Testis (tissue), 3 donors: ENCODE results near the gene CARD10. TPM values are rescaled to one million over a fixed set of nuclear protein-coding genes. Genes with fewer than 3 reads are reported as not detected.

Experiments
- DNase-seq: peaks from one replicate; pipeline ENCODE4 v3.0.0-alpha.2; 2019
- H3K27ac ChIP-seq, 2 donors: fragments of 200-600 bp; sonication (generic); one replicate each; pipeline ENCODE4 v1.5.1; 2019
- H3K27me3 ChIP-seq: fragments of 200-600 bp; sonication (generic); one replicate; pipeline ENCODE4 v1.5.1; 2019
- H3K36me3 ChIP-seq: fragments of 200-600 bp; sonication (generic); one replicate; pipeline ENCODE4 v1.5.1; 2017; ENCODE audit warnings: low read depth; ENCODE audit errors: missing control alignments
- H3K4me1 ChIP-seq: fragments of 200-600 bp; sonication (generic); one replicate; pipeline ENCODE4 v1.5.1; 2019
- H3K4me3 ChIP-seq, 2 donors: fragments of 200-600 bp; sonication (generic); one replicate each; pipeline ENCODE4 v1.5.1; 2017 to 2019
- H3K9me3 ChIP-seq: fragments of 200-600 bp; sonication (generic); one replicate; pipeline ENCODE4 v1.5.1; 2017
- POLR2A ChIP-seq: fragments of 450-650 bp; IDR thresholded peaks from one replicate; pipeline ENCODE4 v1.6.1; 2017; ENCODE audit warnings: antibody characterized with exemption, mild to moderate bottlenecking, moderate library complexity
- WGBS, 2 donors: methylation state at CpG; one replicate each; pipeline ENCODE4 v1.1.5; 2018; 5-methylcytosine and 5-hydroxymethylcytosine counted together
- intact Hi-C: fragments of 100-400 bp; cut with DNase I; formaldehyde crosslinking; loops from one replicate; pipeline ENCODE4 v1.15.1; 2023; ENCODE audit warnings: low total_unique reads
- polyA plus RNA-seq: library from polyadenylated mRNA; stranded (reverse); fragments of 350-450 nt; fragmentation: Illumina TruSeq; extraction: RNeasy Lipid Tissue Mini Kit (QIAGEN cat#74804); gene quantifications from one replicate; pipeline ENCODE4 v1.2.3, GENCODE V29; 2014; ENCODE audit warnings: low read depth, low replicate concordance; ENCODE audit not compliant: insufficient read depth
- total RNA-seq, 2 donors: library from RNA; depleted of rRNA; stranded (reverse); fragments of >200 nt; gene quantifications; one replicate each; pipeline ENCODE4 v1.2.3, GENCODE V29; 2016
- TF ChIP-seq, protein P1 (sequence below), 3 experiments: fragments of 450-650 bp in 2 of 3; fragments of 200-600 bp in 1 of 3; sonication (generic) in 1 of 3; IDR thresholded peaks; one replicate each; pipeline ENCODE4 v1.5.1; 2016 to 2019; ENCODE audit warnings: antibody characterized with exemption in 3 of 3, mild to moderate bottlenecking in 2 of 3, moderate library complexity in 1 of 3

CARD10 gene
- total and polyA plus RNA-seq, 3 donors from 2014 or later = 42.6 to 113 (median 89.8) TPM

DNA sequence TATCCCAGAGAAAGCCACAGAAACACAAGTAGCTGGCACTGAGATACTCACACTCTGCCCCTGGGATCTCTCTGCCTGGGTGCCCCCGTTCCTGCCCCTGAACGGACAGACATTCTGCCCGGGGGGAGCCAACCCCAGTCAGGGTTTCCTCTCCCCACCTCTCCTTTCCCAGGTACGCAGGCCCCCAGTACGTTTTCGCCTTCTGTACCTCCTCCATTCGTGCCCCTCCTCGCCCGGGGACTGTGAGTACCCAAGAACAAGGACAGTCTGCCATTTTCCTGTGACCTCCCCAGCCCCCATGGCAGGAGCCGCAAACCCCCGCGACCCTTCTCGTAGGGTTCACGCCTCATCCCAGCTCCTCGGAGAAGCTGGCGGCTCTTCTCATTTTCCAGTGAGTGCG lies 62.9 kb downstream of the CARD10 start:
- Histone ChIP-seq H3K4me3 (no peak overlapping the region), H3K4me1 (no peaks in the 10 kb centered on the region), H3K27me3 (no peaks in the 10 kb centered on the region), H3K36me3 (no peaks in the 10 kb centered on the region), H3K27ac (no peak overlapping the region), H3K9me3 (no peaks in the 10 kb centered on the region)
- intact Hi-C loops = no loop called here
- TF ChIP-seq, protein P1, sequence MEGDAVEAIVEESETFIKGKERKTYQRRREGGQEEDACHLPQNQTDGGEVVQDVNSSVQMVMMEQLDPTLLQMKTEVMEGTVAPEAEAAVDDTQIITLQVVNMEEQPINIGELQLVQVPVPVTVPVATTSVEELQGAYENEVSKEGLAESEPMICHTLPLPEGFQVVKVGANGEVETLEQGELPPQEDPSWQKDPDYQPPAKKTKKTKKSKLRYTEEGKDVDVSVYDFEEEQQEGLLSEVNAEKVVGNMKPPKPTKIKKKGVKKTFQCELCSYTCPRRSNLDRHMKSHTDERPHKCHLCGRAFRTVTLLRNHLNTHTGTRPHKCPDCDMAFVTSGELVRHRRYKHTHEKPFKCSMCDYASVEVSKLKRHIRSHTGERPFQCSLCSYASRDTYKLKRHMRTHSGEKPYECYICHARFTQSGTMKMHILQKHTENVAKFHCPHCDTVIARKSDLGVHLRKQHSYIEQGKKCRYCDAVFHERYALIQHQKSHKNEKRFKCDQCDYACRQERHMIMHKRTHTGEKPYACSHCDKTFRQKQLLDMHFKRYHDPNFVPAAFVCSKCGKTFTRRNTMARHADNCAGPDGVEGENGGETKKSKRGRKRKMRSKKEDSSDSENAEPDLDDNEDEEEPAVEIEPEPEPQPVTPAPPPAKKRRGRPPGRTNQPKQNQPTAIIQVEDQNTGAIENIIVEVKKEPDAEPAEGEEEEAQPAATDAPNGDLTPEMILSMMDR (IDR thresholded peaks at IDR 0.05) = no peak
- no peak for TF ChIP-seq POLR2A
- no peak for DNase-seq
- WGBS, 2 donors = 76 to 79% methylated on average over 17 of the region's 17 CpGs

- Histone ChIP-seq H3K27me3 (no peaks in the 10 kb centered on the region), H3K9me3 (no peaks in the 10 kb centered on the region), H3K36me3 (no peaks in the 10 kb centered on the region), H3K27ac (no peak overlapping the region), H3K4me3 (no peak overlapping the region), H3K4me1 (no peaks in the 10 kb centered on the region)
- DNase-seq = no peak
- intact Hi-C loops = no loop called here
- TF ChIP-seq, protein P1 (IDR thresholded peaks at IDR 0.05) = no peak
- no peak for TF ChIP-seq POLR2A
- WGBS, 2 donors = 71 to 76% methylated on average over 14 of the region's 14 CpGs
These were observed 63.3 kb downstream of the CARD10 start for GRCh38 chr22:37455896-37456295.

DNA sequence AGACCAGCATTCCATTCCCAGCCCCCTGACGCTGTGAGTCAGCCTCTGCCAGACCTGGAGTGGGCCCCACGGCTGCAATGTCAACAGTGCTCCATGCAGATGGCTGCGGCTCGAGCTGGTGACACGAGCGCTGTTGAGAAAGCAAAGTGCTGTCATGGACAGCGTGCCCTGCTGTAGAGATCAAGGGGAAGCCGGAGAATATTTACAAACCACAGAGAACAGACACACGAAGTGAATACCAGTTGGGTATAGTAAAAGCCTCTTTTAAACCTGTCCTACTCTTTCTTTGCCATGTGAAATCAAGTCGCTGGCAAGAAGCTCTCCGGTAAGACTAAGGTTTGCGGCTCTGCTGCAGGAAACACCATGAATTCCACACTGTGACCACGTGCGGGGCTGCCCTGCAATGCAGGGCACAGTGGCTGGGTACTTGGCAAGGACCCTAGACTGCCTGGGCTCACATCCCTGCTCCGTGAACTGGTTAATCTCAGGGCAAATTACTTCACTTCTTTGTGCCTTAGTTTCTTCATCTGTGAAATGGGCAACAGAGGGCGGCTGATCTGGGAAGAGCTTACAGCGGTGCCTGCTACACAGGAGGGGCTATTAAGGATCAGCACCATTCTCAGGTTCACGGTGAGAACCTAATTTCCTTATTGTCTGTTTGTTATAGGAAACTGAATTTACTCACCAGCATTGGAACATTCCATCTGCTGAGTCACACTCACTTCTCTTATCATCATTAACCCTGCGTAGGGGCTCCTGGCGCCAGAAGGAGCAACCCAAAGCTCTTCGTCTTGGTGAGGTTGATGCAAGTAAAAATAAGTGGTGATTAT lies 64.1 kb downstream of the CARD10 start:
- no peaks in the 10 kb centered on the region for H3K27me3 ChIP-seq
- no peaks in the 10 kb centered on the region for H3K9me3 ChIP-seq
- intact Hi-C loops = no loop called here
- H3K4me3 ChIP-seq = no peak overlapping the region
- H3K4me1 ChIP-seq = no peaks in the 10 kb centered on the region
- 44 to 52% methylated on average over 21 of the region's 21 CpGs for WGBS, 2 donors
- TF ChIP-seq, protein P1 (IDR thresholded peaks at IDR 0.05) = no peak
- TF ChIP-seq POLR2A = no peak
- no peak for DNase-seq
- no peaks in the 10 kb centered on the region for H3K36me3 ChIP-seq
- no peak overlapping the region for H3K27ac ChIP-seq

DNA sequence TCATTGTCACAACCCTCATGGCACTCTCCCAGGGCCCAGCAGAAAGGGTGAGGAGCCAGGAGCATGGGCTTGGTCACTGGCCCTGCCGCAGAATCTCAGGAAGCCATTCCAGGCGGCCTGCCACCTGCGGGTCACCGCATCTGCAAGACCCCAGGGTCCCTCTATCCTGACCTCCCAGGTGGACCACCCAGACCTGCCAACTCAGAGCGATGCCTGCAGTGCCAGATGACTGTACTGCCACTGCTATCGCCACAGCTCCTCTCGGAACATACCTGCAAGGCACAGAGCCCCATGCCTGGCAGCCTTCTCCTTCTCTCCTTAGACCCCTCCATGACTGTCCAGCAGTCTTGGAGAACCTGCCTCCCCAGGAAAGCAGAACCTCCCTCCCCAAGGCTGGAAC lies 65.5 kb downstream of the CARD10 start:
- H3K27me3 ChIP-seq = no peaks in the 10 kb centered on the region

More for the DNA sequence above, 65.5 kb downstream of the CARD10 start:
- no peak overlapping the region for H3K27ac ChIP-seq
- intact Hi-C loops = no loop called here
- no peaks in the 10 kb centered on the region for H3K4me1 ChIP-seq
- WGBS, 2 donors = 92% methylated on average over 7 of the region's 7 CpGs; no CpG with 5 or more reads in 1 of the 2 donors
- H3K4me3 ChIP-seq = no peak overlapping the region
- no peaks in the 10 kb centered on the region for H3K9me3 ChIP-seq
- no peak for TF ChIP-seq POLR2A
- TF ChIP-seq, protein P1 (IDR thresholded peaks at IDR 0.05) = no peak
- no peak for DNase-seq
- H3K36me3 ChIP-seq = no peaks in the 10 kb centered on the region
